Kidney epithelial cell (primary cell): ENCODE measurements around the gene MACROD2. TPM values are rescaled to one million over a fixed set of nuclear protein-coding genes. Genes with fewer than 3 reads are reported as not detected.

Experiments
- DNase-seq: peaks from one replicate; pipeline ENCODE4 v3.0.0-alpha.2; 2010; ENCODE audit warnings: low read depth
- H3K27me3 ChIP-seq: 2 replicates; pipeline ENCODE4 v1.6.0; 2011; ENCODE audit warnings: low read length; ENCODE audit not compliant: control insufficient read depth, insufficient read depth
- H3K36me3 ChIP-seq: 2 replicates; pipeline ENCODE4 v1.5.1; 2011; ENCODE audit warnings: low read length; ENCODE audit not compliant: control insufficient read depth, insufficient read depth
- H3K4me3 ChIP-seq: 2 replicates; pipeline ENCODE4 v1.5.1; 2011; ENCODE audit warnings: low read depth, mild to moderate bottlenecking, control low read depth, low read length
- total RNA-seq: library from RNA; depleted of rRNA; stranded (reverse); fragments of >200 nt; gene quantifications from 2 replicates; pipeline ENCODE4 v1.2.3, GENCODE V29; 2015
- TF ChIP-seq, protein P1 (sequence below): IDR thresholded peaks from 2 replicates; pipeline ENCODE4 v1.5.1; 2011; ENCODE audit warnings: mild to moderate bottlenecking, moderate library complexity, low read length, control low read depth, inconsistent platforms; ENCODE audit not compliant: insufficient read depth, poor library complexity, severe bottlenecking

MACROD2 gene
- total RNA-seq, 1 donor from 2014 or later, result 0.79 TPM

DNA sequence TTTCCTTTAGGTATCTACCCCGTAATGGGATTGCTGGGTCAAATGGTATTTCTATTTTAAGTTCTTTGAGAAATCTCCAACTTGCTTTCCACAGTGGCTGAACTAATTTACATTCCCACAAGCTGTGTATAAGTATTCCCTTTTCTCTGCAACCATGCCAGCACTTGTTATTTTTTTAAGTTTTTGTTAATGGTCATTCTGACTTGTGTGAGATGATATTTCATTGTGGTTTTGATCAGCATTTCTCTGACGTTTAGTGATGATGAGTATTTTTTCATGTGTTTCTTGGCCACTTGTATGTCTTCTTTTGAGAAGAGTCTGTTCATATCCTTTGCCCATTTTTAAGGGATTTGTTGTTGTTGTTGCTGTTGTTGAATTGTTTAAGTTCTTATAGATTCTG lies 1706.8 kb downstream of the MACROD2 start:
- Histone ChIP-seq H3K27me3 (no peaks in the 10 kb centered on the region), H3K4me3 (no peak overlapping the region), H3K36me3 (no peaks in the 10 kb centered on the region)
- DNase-seq, result no peak
- TF ChIP-seq, protein P1, sequence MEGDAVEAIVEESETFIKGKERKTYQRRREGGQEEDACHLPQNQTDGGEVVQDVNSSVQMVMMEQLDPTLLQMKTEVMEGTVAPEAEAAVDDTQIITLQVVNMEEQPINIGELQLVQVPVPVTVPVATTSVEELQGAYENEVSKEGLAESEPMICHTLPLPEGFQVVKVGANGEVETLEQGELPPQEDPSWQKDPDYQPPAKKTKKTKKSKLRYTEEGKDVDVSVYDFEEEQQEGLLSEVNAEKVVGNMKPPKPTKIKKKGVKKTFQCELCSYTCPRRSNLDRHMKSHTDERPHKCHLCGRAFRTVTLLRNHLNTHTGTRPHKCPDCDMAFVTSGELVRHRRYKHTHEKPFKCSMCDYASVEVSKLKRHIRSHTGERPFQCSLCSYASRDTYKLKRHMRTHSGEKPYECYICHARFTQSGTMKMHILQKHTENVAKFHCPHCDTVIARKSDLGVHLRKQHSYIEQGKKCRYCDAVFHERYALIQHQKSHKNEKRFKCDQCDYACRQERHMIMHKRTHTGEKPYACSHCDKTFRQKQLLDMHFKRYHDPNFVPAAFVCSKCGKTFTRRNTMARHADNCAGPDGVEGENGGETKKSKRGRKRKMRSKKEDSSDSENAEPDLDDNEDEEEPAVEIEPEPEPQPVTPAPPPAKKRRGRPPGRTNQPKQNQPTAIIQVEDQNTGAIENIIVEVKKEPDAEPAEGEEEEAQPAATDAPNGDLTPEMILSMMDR, result no peak

DNA sequence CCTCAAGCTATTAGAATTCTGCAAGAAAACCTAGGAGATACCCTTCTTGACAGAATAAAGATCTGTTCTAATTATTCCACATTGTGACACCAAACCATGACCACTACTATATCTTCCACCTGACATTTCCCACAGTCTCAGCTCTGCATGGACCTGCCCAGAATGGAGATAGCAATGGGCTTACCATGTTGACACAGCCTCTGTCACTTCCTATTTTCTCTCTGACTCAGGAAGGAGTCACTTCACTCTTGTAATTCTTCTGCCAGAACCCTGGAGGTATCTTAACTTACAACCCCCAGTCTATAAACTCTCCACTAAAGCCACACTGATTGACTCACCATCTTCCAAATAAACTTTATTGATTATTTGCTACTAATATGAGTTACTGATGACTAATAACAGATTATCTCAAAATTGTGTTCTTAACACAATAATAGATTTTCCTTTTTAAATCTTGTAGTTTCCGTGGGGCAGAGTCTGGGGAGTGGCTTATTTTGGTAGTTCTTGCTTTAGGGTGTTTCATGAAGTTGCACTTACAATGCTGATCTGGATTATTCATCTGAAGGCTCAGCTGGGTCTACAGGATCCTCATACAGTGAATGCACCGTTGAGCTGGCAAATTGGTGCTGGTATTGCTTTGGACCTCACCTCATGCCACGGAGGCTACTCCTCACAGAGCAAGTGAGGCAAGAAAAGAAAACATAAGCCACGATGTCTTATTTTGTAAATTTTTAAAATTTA lies 1708.0 kb downstream of the MACROD2 start:
- no peaks in the 10 kb centered on the region for H3K36me3 ChIP-seq
- H3K27me3 ChIP-seq, result no peaks in the 10 kb centered on the region
- TF ChIP-seq, protein P1, result no peak
- DNase-seq, result peak; percentile 55
- H3K4me3 ChIP-seq, result no peak overlapping the region

DNA sequence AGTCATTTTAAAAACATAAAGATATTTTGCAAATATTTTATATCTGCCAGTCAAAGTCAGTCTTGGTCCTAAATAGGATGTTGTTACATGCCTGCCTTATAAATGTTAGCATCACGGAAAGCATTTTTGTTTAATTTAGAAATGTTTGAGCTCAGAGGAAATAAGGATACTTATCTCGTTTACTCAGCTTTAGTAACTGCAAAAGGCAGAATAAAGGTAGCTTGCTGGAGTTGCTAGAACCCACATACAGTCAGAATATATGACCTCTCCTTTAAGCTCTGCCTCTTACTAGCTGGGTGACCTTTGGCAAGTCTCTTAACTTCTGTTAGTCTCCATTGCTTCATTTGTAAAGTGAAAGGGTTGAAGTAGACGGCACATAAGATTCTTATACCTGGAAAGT lies 1710.7 kb downstream of the MACROD2 start:
- H3K4me3 ChIP-seq, result no peak overlapping the region
- no peaks in the 10 kb centered on the region for H3K27me3 ChIP-seq
- TF ChIP-seq, protein P1, result no peak
- DNase-seq, result no peak
- no peaks in the 10 kb centered on the region for H3K36me3 ChIP-seq

DNA sequence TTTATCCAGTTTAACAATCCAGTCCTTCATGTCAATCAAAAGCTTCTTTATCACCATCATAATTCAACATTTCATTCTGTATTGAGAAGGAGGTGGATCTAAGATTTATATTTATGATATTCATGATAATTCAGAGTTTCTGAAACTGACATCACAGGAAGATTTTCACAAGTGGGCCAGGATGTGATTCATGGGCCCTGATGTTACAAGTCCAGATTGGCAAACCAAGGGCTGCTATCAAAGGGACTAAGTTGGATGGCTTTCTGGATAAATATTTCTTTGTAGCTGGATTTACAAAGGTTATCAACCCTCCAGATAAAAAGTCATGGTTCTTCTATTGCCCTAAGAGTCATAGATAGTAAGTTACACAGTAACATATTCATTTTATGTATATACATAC lies 1711.4 kb downstream of the MACROD2 start:
- no peak for DNase-seq

DNA sequence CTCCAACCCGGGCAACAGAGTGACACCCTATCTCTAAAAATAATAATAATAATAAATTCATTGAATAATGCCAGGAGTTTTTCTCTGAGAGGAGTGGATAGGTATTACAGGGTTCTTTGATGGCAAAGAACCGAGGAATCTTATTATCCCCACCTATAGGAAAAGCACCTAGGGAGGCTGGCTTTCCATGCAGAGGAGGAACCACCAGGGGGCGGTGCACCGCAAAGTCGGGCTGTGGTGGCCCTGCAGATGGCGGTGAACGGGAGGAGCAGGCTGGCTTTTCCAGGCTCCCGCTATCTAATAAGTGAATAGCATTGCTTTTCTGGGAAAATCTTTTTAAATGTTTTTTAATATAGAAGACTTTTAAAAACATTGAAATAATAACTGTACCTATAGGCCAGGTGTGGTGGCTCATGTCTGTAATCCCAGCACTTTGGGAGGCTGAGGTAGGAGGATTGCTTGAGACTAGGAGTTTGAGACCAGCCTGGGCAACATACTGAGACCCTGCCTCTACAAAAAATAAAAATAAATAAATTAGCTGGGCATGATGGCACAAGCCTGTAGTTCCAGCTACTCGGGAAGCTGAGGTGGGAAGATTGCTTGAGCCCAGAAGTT lies 1713.8 kb downstream of the MACROD2 start:
- H3K36me3 ChIP-seq, result no peaks in the 10 kb centered on the region
- DNase-seq, result no peak
- no peak overlapping the region for H3K4me3 ChIP-seq
- no peaks in the 10 kb centered on the region for H3K27me3 ChIP-seq
- TF ChIP-seq, protein P1, result peak; percentile 43

More for the DNA sequence above, 1711.4 kb downstream of the MACROD2 start:
- no peaks in the 10 kb centered on the region for H3K36me3 ChIP-seq
- no peak overlapping the region for H3K4me3 ChIP-seq
- no peaks in the 10 kb centered on the region for H3K27me3 ChIP-seq
- TF ChIP-seq, protein P1, result no peak
